IPS DF 6.9 (cell line): ENCODE results near the gene CEND1.

Source experiments
- DNase-seq: peaks from one replicate; pipeline ENCODE4 v3.0.0-alpha.2; 2013; ENCODE audit warnings: low read depth, low spot score
- H3K27ac ChIP-seq: one replicate; pipeline ENCODE4 v1.5.1; 2013; ENCODE audit warnings: low read length, control low read depth
- H3K27me3 ChIP-seq: 2 replicates; pipeline ENCODE4 v1.6.1; 2013; ENCODE audit warnings: mild to moderate bottlenecking, low read length; ENCODE audit not compliant: control insufficient read depth, insufficient read depth
- H3K36me3 ChIP-seq: 2 replicates; pipeline ENCODE4 v1.6.1; 2013; ENCODE audit warnings: low read length; ENCODE audit not compliant: control insufficient read depth, insufficient read depth
- H3K4me1 ChIP-seq: 2 replicates; pipeline ENCODE4 v1.6.1; 2013; ENCODE audit warnings: low read length; ENCODE audit not compliant: control insufficient read depth, insufficient read depth
- H3K4me3 ChIP-seq: 2 replicates; pipeline ENCODE4 v1.5.1; 2013; ENCODE audit warnings: mild to moderate bottlenecking, low read length
- H3K9me3 ChIP-seq: 2 replicates; pipeline ENCODE4 v1.6.1; 2013; ENCODE audit warnings: low read length, inconsistent platforms; ENCODE audit not compliant: control insufficient read depth, insufficient read depth
- WGBS: extraction: QIAGEN DNeasy Blood & Tissue Kit; methylation state at CpG from one replicate; pipeline ENCODE4 v1.1.7; 2013; ENCODE audit warnings: mixed read lengths, missing lambda C conversion rate; ENCODE audit not compliant: insufficient read length, insufficient coverage; 5-methylcytosine and 5-hydroxymethylcytosine counted together

Gene CEND1

DNA sequence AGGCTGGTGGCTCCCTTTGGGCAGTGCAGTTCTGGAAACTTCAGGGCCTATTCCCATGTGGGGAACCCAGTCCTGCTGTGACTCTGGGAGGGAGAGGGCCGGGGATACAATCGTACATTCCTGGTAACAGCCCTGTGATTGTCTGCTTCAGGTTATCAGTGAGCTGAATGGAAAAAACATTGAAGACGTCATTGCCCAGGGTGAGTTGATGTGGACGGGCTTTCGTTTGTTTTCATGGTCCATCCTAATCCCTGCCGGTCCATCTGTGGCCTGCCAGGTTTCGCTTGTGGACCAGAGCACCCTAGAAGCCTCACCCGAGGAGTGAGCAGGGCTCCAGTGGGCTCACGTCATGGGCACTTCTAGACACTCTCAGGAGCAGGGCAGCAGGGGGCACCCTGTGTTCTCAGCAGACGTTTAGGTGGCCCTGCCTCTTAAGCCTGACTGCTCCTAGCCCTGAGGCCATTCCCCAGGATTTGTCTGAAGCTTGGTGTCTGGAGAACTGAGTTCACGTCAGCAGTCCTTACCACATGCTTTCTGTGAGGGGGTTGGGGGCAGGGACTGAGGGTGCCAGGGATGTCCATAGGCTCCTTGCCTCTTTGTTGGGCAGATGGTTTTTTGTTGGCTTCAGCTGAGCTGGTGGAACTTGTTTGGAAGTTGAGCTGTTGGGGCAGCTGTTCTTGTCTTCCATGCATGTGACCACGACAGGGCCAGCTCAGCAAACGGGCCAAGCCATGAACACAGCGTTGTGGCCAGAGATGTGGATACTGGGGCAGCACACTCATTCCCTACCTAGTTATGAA, 21.8 kb upstream of the CEND1 start:
- Histone ChIP-seq H3K4me1 (no peaks in the 10 kb centered on the region), H3K9me3 (no peaks in the 10 kb centered on the region), H3K27me3 (no peaks in the 10 kb centered on the region), H3K36me3 (peaks cover 24% of the 10 kb centered on the region), H3K27ac (no peak overlapping the region), H3K4me3 (no peak overlapping the region)
- WGBS, result no CpG with 5 or more reads among the region's 14 CpGs
- no peak for DNase-seq

DNA sequence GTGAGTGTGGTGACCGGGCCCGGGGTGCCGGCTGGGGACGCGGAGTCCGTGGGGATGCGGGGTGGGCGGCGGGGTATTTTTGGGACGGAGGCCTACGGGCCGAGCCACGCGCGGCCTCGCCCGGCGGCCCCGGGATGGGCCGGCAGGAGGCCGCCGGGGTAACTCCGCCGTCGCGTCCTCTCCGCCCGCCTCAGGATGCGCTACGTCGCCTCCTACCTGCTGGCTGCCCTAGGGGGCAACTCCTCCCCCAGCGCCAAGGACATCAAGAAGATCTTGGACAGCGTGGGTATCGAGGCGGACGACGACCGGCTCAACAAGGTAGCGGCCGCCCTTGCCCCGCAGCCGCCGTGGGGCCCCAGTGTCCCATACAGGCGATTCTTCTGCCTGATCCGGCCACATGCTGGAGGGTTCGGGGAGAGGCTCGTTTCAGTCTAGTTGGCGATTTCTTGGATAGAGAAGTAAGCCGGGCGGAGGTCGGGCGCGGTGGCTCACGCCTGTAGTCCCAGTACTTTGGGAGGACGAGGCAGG, 20.2 kb upstream of the CEND1 start:
- Histone ChIP-seq H3K27ac (no peak overlapping the region), H3K36me3 (peaks cover 24% of the 10 kb centered on the region), H3K27me3 (no peaks in the 10 kb centered on the region), H3K4me3 (peak overlapping the region; percentile 83), H3K4me1 (no peaks in the 10 kb centered on the region), H3K9me3 (no peaks in the 10 kb centered on the region)
- no peak for DNase-seq
- WGBS, result no CpG with 5 or more reads among the region's 55 CpGs

DNA sequence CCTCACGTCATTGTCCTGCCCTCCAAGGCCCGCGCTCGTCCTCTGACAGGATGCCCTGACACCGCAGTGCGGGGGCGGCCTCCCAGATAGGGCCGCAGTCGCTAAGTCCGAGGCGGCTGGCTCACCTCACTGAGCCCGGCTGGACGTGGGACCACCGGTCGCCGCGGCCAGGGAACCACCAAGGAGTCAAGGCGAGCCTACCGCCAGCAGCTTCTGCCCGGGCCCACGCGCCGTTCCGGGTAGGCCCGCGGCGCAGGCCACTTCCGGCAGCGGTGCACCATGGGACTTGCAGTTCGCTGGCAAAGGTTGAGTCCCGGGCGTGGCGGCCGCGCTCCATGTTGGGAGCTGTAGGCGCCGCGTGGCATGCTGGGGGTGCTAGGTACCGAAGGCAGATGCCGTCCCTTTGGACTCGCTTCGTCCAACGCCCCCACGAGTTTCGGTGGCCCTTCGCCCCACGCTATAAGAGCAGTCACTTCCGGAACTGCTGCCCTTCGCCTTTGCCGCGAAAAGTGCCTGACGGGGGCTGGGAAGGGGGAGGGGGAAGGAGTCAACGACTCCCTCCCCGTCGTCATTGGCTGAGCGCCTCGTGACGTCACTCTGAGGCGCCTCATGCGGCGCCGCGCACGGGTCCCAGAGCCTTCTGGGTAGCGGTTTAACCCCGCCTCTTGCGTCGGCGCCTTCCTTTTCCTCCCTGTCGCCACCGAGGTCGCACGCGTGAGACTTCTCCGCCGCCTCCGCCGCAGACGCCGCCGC, 19.6 kb upstream of the CEND1 start, which contains the start of gene RPLP2:
TSS of gene RPLP2 (plus strand) at position 681 of the 753 bp plus-strand sequence. CDS start 268 bp downstream, outside the sequence.
- H3K27me3 ChIP-seq, result no peaks in the 10 kb centered on the region
- H3K9me3 ChIP-seq, result no peaks in the 10 kb centered on the region
- H3K4me3 ChIP-seq, result peak within 1 kb of the TSS; percentile 83
- peaks cover 24% of the 10 kb centered on the region for H3K36me3 ChIP-seq
- H3K4me1 ChIP-seq, result 0 out of 2 replicates have a peak, but pooled peaks cover 1% of the 10 kb centered on the region
- DNase-seq, result no peak
- no peak within 1 kb of the TSS for H3K27ac ChIP-seq
- WGBS, result no CpG with 5 or more reads among the region's 81 CpGs

DNA sequence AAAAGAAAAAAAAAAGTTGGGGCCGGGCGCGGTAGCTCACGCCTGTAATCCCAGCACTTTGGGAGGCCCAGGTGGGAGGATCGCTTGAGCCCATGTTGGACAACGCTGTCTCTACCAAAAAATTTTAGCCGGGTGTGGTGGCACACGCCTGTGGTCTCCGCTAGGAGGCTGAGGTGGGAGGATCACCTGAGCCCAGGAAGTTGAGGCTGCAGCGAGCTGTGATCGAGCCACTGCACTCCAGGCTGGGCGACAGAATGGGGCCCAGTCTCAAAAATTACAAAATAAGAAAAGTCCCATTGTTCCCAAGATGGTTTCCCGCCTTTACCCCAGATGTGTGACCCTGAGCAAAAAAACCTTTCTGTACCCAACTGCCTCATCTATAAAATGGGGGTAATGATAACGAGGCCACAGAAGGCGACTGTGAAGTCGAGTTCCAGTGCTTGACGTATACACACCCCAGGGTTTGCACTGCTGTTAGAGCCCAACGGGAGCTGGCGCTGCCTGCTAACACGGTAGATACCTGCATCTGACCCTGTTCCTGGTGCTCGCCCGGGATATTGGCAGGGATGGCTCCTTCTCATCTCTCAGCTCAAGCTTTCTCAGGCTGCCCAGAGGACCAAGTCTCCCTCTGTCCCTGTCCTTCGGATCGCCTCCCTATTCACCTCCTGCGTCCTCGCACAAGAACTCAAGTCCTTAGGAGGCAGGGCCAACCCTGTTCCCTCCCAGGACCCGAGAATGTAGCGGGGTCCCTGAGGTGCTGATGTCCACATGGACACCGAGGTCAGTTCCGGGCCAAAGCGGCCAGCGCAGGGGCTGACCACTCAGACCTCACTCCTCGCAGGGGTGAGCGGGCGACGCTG, 18.8 kb upstream of the CEND1 start:
- Histone ChIP-seq H3K27ac (no peak overlapping the region), H3K4me3 (peak overlapping the region; percentile 83), H3K9me3 (no peaks in the 10 kb centered on the region), H3K4me1 (peaks cover 4% of the 10 kb centered on the region; the same call in 1 of the 2 replicates), H3K27me3 (no peaks in the 10 kb centered on the region), H3K36me3 (peaks cover 23% of the 10 kb centered on the region)
- no peak for DNase-seq
- WGBS, result no CpG with 5 or more reads among the region's 36 CpGs

DNA sequence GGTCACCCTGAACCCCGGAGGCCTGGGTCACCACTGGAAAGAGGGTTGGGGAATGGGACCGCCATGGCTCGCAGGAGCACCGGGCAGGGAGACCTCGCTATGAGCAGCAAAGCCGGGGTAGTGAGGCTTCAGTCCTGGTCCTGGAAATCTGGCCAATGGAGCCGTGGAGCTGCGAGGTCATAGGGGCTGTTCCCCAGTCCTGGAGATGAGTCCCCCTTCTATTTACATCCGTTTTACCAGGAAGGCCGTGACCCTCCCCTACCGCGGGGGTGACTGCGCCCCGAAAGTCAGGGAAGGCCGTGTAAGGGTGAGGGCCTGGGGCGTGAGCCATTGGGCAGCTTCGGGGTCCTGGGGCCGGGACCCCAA, 14.7 kb upstream of the CEND1 start:
- Histone ChIP-seq H3K27me3 (no peaks in the 10 kb centered on the region), H3K27ac (no peak overlapping the region), H3K36me3 (peaks cover 24% of the 10 kb centered on the region), H3K4me1 (peaks cover 4% of the 10 kb centered on the region; the same call in 1 of the 2 replicates), H3K4me3 (peak overlapping the region; percentile 55; the same call in 1 of the 2 replicates), H3K9me3 (no peaks in the 10 kb centered on the region)
- DNase-seq, result no peak
- no CpG with 5 or more reads among the region's 18 CpGs for WGBS

DNA sequence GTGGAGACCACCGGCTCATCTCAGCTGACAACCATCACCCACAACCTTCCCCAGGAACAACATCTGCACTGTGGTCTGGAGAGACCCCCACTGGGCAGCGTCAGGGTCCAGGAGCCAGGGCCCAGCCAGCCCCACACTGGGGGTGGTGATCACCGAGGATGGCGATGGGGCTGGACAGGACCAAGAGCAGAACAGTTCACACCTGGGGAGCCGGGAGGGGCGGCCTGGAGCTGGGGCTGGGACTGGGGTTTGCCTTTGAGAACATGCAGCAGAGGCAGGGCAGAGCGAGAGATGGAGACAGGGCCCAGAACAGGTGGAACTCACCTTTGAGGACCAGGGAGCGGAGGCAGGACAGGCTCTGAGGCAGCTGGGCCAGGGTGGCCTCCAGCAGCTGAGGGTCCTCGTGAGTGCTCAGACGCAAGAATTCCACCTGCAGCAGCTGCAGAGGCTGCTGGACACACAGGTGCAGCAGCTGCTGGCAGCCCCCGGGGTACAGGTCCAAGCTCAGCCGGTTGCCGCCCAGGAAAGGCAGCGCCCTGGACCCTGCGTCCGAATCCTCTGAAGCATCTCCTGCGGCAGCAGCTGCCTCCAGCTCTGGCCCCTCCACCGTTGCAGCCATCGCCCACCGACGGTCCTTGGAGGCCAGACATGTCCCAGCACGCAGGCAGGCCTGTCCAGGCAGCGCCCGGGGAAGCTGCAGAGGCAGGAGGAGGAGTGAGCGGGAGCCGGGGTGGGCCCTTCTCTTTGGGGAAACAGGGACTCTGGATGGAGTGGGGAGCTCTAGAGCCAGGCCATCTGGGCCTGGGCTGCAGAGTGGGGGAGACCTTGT, 14.1 kb upstream of the CEND1 start:
- peaks cover 26% of the 10 kb centered on the region for H3K36me3 ChIP-seq
- peak overlapping the region; percentile 55 for H3K4me3 ChIP-seq
- no CpG with 5 or more reads among the region's 26 CpGs for WGBS
- peaks cover 4% of the 10 kb centered on the region; the same call in 1 of the 2 replicates for H3K4me1 ChIP-seq
- DNase-seq, result no peak
- H3K27me3 ChIP-seq, result no peaks in the 10 kb centered on the region
- H3K9me3 ChIP-seq, result no peaks in the 10 kb centered on the region
- no peak overlapping the region for H3K27ac ChIP-seq

DNA sequence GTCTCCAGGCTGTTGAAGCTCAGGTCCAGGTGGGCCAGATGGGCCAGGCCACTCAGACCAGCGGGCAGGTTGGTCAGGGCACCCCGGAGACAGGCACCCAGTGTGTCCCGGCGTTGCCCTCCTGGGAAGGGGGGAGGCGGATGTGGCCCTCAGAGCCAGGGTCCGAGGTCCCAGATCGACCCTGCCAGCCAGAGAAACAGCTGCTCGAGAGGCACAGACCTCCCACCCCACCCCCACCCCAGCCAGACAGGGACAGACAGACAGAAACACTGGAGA, 13.5 kb upstream of the CEND1 start:
- H3K27me3 ChIP-seq, result no peaks in the 10 kb centered on the region
- peaks cover 4% of the 10 kb centered on the region; the same call in 1 of the 2 replicates for H3K4me1 ChIP-seq
- no CpG with 5 or more reads among the region's 8 CpGs for WGBS
- peaks cover 26% of the 10 kb centered on the region for H3K36me3 ChIP-seq
- no peak for DNase-seq
- H3K4me3 ChIP-seq, result no peak overlapping the region
- H3K27ac ChIP-seq, result no peak overlapping the region
- H3K9me3 ChIP-seq, result no peaks in the 10 kb centered on the region

DNA sequence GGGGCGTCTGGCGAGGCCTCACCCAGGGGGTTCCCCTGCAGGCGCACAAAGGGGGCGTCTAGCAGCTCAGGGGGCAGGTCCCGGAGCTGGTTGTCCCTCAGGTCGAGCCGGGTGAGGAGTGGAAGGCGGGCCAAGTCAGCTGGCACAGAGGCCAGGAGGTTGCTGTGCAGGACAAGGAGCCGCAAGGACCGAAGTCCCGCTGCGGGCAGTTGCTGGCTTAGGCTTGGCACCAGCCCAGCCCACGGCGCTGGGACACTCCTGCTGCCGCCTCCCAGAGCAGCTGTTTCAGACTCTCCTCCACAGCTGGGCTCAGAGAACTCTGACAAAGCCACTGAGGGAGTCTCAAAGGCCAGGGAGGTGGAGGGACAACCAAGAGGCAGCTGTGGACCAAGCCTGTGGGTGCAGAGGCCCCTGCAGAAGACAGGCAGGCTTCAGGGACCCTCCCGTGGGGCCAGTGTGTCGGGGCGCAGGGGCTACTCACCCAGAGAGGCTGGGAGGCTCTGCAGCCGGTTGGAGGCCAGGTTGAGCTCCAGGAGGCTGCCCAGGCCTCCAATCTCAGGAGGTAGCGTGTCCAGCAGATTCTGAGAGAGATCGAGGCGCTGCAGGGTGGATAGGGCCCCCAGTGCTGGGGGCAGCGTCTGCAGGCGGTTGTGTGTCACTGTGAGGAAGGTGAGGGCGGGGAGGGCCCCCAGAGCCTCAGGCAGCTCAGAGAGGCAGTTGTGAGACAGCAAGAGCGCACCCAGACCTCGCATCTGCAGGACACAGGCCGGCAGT, 13.0 kb upstream of the CEND1 start:
- H3K9me3 ChIP-seq, result no peaks in the 10 kb centered on the region
- peaks cover 26% of the 10 kb centered on the region for H3K36me3 ChIP-seq
- H3K27me3 ChIP-seq, result no peaks in the 10 kb centered on the region
- no peak overlapping the region for H3K27ac ChIP-seq
- H3K4me1 ChIP-seq, result peaks cover 4% of the 10 kb centered on the region; the same call in 1 of the 2 replicates
- H3K4me3 ChIP-seq, result no peak overlapping the region
- no peak for DNase-seq
- no CpG with 5 or more reads among the region's 28 CpGs for WGBS

DNA sequence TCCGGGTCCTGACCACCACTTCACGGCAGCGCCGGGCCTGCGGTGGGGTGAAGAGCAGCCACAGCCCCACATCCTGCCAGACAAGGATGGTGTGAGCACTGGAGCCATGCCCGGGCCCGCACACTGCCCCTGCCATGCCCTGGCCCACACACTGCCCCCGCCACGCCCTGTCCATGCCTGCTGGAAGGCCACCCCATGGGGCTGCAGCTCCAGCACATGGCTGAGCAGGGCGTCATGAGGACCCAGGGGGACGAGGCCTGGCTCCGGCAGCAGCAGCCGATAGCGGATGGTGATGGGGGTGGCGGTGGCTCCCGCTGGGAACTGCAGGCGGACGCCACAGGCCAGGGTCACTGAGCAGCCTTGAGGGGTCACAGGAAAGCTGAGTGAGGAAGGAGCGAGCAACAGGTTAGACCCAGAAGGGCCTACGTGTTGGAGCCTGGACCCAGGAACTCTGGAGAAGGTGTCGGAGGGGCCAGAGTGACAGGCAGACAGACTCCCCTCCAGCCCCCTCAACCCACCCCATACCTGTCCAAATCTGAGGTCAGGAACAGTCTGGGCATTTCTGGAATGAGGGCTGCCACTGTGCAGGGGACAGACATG, 12.2 kb upstream of the CEND1 start:
- no peak for DNase-seq
- Histone ChIP-seq H3K4me1 (peaks cover 4% of the 10 kb centered on the region; the same call in 1 of the 2 replicates), H3K4me3 (no peak overlapping the region), H3K9me3 (no peaks in the 10 kb centered on the region), H3K36me3 (peaks cover 26% of the 10 kb centered on the region), H3K27ac (no peak overlapping the region), H3K27me3 (no peaks in the 10 kb centered on the region)
- WGBS, result no CpG with 5 or more reads among the region's 21 CpGs
